Stimulated activated CD8-positive, alpha-beta memory T cell treated with anti-CD3 and anti-CD28 coated beads, Interleukin-4, amount 100 ng/mL, for 24 hours (primary cell): ENCODE results near the gene GCAT.
A peak's percentile ranks its signal among the peaks of the same experiment; 100 is the strongest.

Experiments
- DNase-seq: peaks from one replicate; pipeline ENCODE4 v3.0.0-alpha.2; 2020; ENCODE audit warnings: low read depth

GCAT gene

DNA sequence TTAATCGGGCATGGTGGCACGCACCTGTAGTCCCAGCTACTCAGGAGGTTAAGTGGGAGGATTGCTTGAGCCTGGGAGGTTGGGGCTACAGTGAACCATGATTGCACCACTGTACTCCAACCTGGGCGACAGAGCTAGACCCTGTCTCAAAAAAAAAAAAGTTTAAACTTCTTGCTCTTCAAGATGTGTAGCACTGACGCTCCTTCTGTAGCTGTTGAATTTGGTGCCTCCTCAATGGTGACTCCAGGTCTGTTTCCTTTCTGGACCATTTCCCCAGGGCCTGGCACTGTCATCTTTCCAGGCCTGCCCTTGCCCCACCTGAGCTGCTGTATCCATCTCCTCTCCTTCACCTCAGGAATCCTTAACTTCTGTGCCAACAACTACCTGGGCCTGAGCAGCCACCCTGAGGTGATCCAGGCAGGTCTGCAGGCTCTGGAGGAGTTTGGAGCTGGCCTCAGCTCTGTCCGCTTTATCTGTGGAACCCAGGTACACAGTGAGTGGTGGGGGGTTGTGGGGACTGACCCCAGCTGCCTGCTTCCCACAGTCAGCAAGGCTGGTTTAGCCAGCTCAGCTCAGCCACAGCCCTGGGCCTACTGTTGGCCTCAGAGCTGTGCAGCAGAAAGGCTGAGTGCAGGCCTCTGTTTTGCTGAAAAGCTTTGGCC is 2.1 kb downstream of the GCAT start:
- DNase-seq, result no peak

DNA sequence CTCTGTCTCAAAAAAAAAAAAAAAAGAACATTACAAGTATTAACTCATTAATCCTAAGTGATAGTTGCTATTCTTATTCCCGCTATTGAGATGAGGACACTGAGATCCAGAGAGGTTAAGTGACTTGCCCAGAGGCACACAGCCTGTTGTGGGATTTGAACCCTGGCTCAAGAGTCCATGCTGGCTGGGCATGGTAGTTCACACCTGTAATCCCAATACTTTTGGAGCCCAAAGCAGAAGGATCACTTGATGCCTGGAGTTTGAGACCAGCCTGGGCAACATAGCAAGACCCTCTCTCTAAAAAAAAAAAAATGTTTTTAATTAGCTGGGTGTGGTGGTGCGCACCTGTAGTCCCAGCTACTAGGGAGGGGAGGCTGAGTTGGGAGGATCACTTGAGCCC is 4.1 kb downstream of the GCAT start:
- no peak for DNase-seq

DNA sequence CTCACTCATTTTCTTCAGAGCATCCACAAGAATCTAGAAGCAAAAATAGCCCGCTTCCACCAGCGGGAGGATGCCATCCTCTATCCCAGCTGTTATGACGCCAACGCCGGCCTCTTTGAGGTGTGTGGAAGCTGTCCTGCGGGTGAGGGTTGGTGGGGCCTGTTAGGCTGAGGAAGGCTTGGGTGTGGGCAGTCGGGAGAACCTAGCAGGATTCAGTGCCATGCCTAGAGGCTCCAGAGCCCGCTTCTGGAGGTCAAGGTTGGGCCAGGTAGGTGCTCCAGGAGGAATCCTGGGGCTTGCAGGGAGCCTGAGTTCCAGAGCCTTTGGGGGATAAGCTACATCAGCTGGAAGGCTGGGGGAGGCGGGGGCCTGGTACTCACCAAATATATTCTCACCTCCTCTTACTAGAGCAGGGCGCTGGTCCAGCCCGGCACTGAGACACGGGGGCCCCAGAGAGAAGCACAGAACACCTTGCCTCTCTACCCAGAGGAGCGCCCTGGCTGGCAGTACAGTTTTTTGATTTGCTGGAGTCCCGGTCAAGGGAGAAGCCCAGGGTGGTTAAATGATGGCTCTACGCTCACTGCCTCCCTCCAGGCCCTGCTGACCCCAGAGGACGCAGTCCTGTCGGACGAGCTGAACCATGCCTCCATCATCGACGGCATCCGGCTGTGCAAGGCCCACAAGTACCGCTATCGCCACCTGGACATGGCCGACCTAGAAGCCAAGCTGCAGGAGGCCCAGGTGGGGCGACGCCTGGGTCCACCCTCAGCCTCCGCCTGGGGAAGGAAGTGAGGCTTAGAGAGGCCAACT is 5.3 kb downstream of the GCAT start:
- DNase-seq, result no peak

GRCh38 chr22:37815593-37815992 is 7.9 kb downstream of the GCAT start:
- DNase-seq, result no peak

GRCh38 chr22:37816543-37817180 is 8.9 kb downstream of the GCAT start:
- no peak for DNase-seq

- DNase-seq, result peak; percentile 76
Measured at GRCh38 chr22:37817705-37818408, 10.1 kb downstream of the GCAT start.

- peak; percentile 52 for DNase-seq
Measured at GRCh38 chr22:37818409-37819104, 10.8 kb downstream of the GCAT start.

- no peak for DNase-seq
Measured at GRCh38 chr22:37819105-37819433, 11.3 kb downstream of the GCAT start.

DNA sequence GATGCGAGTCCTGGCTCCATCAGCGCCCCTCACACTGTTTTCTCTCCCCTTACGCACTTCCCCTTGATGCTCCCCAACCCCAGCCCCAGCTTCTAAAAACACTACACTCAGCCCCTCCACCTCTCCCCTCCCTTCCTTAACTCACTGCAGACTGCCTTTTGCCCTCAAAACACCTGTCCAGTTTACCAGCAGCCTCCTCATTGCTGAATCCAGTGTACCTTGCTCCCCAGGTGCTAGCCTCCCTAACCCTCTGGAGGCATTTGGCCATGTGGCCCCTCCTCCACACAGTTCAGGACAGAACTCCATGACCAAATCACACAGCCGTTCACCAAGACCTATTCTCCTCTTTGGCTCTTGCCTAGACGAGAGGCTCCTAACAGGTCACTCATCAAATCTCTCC is 12.6 kb downstream of the GCAT start:
- DNase-seq, result no peak

- no peak for DNase-seq
Measured at GRCh38 chr22:37822079-37822833, 14.5 kb downstream of the GCAT start.

DNA sequence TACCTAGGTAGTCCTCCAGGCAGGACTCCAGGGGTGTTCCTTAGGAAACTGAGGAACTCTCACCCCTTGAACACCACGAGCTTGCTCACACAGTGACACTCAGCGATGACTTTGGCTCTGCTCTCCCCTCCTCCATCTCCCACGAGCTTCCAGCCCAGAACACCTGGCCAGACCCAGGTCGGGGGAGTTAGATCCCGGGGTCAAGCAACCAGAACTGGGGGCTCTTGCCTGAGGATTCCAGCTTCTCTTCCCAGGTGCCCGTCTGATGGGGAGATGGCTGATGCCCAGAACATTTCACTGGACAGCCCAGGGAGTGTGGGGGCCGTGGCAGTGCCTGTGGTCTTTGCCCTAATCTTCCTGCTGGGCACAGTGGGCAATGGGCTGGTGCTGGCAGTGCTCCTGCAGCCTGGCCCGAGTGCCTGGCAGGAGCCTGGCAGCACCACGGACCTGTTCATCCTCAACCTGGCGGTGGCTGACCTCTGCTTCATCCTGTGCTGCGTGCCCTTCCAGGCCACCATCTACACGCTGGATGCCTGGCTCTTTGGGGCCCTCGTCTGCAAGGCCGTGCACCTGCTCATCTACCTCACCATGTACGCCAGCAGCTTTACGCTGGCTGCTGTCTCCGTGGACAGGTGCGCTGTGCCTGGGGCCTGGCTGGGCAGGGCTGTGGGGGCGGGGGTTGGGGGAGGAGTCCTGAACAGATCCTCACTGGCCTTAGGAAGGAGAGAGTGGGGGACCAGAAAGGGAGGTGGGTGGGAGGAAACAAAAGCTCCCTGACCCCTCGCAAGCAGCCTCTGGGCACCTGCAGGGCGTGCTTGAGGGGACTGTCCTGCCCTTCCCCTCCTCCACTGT is 15.6 kb downstream of the GCAT start, which contains the start of gene GALR3:
GALR3 (plus strand) TSS at position 249 of the 852 bp plus-strand sequence; CDS start at position 274, 25 bp downstream.
- DNase-seq, result no peak

DNA sequence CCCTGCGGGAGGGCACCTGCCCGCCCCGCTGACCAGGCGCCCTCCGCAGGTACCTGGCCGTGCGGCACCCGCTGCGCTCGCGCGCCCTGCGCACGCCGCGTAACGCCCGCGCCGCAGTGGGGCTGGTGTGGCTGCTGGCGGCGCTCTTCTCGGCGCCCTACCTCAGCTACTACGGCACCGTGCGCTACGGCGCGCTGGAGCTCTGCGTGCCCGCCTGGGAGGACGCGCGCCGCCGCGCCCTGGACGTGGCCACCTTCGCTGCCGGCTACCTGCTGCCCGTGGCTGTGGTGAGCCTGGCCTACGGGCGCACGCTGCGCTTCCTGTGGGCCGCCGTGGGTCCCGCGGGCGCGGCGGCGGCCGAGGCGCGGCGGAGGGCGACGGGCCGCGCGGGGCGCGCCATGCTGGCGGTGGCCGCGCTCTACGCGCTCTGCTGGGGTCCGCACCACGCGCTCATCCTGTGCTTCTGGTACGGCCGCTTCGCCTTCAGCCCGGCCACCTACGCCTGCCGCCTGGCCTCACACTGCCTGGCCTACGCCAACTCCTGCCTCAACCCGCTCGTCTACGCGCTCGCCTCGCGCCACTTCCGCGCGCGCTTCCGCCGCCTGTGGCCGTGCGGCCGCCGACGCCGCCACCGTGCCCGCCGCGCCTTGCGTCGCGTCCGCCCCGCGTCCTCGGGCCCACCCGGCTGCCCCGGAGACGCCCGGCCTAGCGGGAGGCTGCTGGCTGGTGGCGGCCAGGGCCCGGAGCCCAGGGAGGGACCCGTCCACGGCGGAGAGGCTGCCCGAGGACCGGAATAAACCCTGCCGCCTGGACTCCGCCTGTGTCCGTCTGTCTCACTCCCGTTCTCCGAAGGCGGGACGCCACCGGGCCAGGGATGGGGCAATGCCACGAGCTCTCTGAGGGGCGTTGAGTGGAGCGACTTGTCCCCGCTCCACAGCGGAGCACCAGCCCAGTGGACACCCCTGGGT is 17.2 kb downstream of the GCAT start:
- DNase-seq, result no peak

DNA sequence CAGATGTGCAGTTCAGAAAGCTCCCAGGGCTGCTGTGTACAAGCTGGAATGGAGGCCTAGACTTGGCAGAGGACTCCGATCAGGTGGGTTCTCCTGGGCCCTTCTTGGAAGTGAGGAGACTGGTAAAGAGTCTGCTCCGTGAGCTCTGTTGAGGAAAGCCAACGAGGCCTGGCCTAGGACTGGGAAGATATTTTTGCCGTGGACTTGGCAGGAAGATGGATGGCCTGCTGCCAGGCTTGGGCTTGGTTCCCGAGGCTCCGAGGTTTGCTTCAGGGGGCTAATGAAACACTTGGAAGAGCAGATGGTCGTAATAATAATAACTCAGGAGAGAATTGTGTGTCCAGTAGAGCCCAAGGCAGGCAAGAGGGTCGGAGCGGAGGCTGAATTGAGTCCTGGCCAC is 19.3 kb downstream of the GCAT start:
- DNase-seq, result no peak

GRCh38 chr22:37830093-37830842 is 22.5 kb downstream of the GCAT start:
- DNase-seq, result no peak

DNA sequence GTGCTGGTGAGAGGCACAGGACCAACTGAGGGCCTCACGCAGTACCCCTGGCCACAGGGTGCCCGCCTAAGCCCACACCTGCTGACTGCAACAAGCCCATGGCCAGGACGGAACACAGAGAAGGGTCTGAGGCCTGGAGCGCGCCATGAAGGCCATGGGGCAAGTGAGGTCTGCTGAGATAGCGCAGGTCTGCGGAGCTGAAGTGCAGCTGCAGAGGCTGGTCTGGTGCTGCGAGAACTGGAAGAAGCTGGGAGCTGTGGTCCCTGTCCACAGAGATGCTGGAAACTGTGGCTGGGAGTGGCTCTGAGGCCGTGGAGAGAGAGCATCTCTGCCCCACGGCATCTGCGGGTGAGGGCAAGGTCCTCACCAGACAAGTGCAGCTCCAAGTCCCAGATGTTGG is 23.7 kb downstream of the GCAT start:
- no peak for DNase-seq

DNA sequence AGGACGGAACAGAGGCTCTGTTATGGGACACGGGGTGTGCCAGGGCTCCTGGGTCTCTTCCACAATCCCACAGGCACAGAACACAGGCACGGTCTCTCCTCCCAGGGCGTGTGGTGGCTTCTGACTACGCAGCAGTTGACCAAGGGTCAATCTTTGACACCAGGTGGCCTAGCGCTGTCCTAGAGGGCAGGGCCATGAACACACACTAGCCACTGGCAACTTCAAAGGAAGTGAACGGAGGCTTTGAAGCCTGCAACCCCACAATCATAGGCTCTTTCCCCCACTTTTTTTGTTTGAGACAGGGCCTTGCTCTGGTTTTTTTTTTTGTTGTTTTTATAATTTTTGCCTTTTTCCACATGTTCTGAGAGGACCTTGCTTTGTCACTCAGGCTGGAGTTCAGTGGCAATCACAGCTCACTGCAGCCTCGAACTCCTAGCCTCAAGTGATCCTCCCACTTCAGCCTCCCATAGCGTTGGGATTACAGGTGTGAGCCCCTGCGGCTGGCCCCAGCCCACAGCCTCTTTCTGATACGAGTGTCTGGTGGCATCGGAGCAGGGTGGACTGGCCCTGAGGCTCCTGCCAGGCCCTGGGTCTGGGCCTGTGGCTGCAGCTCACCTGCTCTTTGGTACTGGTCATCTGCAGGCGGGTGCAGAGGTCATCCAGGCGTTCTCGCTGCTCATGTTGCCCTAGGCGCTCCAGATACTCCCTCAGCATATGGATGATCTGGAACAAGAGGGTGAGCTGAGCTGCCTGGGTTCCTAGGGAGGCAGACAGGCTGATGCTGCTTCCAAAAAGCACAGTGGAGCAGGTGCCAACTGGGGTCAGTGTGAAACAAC is 24.5 kb downstream of the GCAT start:
- DNase-seq, result no peak

DNA sequence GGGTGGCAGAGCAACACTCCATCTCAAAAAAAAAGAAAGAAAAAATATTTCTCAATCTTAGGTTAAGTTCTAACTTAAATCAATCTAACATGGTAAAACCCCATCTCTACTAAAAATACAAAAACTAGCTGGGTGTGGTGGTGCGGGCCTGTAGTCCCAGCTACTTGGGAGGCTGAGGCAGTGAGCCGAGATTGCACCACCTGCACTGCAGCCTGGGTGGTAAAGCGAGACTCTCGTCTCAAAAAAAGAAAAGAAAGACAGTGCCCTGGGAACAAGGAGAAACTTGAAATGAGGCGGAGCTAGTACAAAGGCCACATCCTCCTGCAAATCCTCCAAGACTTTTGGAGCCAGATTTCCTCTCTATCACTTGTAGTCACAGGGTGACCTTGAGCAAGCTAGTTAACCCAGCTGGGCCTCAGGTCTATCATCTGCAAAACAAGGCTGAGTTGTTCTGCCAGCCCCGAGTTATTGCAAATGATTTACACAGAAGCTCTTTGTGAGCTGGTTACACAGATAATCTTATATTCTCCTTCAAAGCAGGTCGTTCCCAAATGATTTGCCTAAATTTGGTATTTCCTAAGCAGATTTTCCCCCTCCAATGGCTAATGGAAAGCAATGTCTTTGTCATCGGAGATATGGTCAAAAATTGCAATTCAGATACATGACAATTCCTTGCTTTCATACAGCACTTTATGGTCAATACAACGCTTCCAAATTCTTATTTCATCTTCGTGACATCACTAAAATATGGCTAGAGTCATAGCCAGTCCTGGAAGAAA is 34.5 kb downstream of the GCAT start:
- DNase-seq, result no peak
